Ammon's horn (tissue), 1 donor: ENCODE results near the gene AVEN.
"Not testable (repeated sequence)": the region's sequence is repeated elsewhere in the genome, so short reads cannot be mapped to it uniquely, and the experiment has no call there.

ENCODE experiments used
- DNase-seq: peaks from one replicate; pipeline ENCODE4 v3.0.0-alpha.2; 2016; ENCODE audit warnings: low spot score

AVEN gene

DNA sequence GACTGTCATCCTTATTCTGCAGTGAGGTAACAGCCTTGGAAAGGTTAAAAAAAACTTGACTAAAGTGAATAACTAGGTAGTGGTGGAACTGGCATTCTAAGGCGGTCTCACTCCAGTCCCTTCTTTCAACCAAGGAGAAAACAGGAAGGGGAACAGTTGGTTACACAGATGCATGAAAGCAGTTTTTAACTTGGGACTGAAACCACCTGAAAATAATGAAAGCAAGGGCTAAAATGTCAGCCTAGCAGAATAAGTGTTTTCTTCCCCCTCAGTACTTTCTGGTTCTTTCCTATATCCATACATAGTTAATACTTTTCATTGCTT is 748 bp upstream of the AVEN start:
- no peak for DNase-seq

DNA sequence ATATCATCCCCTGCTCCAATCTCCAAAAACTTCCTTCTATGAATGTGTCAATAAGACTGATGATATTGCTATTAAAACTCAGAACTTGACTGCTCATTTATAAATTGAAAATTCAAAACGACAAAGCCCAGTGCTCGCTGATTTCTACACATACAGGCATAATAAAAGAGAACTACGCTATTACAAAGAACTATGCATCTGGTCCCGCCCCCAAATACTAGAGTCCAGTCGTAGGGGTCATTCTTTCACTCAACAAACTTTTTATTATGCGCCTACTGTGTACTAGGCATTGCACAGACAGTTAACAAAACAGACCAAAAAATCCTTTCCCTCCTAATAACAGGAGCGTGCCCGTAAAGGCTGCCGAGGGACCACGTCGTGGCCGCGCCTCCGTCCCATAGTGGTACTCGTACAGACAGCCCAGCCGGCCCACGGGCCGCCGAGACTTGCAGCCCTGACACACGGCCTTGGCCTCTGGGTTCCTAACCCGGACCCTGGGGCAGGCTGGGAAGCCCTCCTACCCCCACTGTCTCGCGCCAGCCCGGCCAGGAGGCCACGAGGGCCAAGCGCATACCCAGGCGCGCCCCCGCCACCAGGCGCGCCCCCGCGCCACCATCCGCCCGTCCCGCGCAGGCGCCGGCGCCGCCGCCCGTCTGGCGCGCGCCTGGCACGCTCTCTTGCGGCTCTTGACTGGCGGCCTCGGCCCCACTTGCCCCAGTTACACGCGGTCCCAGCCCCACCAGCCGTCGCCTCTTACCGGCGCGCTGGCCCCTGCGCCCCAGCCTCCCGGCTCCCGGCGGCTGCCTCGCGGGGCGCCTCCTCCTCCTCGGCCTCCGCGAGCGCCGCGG is 757 bp downstream of the AVEN start:
- DNase-seq: peak; percentile 90

DNA sequence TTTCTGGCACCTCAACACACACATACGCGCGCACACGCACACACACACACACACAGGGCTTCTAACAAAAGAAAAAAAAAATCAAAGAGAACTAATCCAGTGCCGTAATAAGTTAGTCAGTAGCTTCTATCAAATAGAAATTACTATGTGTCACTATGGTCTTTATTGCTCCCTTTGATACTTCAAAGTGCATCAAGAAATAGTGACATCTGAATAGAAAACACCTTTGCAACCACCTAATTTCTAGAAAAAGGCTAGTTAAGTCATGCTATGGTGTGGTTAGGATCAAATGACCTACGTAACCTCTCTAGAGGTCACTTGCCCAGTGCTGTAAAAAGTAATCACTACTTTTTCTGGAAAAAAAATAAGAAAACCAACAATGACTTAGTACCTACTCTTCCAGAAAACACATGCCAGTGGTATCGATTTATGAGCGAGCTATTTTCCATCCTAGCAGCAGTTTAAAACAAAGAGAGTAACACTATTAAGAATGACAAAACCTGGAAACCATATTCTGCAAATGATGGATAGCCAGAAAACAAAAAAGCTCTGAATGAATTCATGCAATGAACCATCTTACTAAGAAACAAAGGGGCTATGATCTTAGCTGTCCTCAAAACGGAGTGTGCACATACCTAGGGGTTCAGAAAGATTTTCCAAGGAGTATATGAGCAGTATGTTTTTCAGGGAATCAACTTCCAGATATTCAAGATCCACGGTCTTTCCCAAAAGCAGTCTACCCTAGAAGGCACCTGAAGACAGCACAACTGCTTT is 6.8 kb downstream of the AVEN start:
- DNase-seq: no peak

DNA sequence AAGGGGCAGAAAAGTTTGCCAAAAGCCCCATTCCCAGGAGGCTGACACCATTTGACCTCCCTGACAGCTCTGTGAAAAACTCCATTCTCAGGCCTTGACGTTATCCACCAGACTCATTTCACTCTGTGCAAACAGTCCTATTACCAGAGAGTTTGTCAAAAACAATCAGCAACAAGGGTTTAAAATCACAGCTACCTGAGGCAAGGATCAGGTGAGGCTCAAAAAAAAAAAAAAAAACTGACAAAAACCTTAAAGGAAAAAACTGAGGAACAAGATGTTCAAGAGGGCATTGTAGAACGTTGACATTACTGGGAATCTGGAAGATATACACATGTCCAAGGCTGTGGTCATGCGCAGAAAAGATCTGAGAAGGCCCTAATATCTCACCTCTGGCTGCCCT is 11.4 kb downstream of the AVEN start:
- no peak for DNase-seq

DNA sequence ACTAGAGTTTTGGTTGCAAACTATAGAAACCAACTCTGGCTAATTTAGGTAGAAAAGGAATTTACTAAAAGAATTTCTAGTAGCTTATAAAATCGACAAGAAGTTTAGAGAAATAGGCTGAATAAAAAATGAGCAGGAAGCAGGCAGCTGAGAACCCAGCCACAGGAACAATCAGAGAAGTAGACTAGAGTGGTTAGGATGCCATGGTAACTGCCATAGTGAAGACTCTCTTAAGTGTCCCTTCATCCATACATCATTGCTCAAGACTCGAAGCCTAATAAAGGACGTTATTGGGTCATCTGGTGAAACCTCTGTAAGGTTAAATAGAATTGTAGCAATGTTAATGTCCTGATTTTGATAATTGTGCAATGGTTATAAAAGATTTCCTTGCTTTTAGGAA is 13.8 kb downstream of the AVEN start:
- DNase-seq: no peak

DNA sequence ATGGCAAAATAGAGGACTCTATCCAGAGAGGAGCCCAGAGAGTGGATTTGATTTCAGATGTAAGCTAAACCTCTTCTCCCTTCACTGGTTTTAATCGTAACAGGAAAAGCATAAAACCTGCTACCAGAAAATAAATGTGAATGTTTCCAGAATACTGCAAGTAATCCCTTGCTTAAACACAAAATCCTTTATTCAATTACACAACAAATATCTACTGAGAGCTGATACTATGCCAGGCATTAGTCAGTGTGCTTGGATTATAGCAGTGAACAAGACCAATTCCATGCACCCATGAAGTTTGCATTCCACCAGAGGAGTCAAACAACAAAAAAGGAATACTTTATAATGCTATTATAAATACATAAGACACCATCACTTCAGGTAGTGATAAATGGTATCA is 15.1 kb downstream of the AVEN start:
- DNase-seq: no peak

DNA sequence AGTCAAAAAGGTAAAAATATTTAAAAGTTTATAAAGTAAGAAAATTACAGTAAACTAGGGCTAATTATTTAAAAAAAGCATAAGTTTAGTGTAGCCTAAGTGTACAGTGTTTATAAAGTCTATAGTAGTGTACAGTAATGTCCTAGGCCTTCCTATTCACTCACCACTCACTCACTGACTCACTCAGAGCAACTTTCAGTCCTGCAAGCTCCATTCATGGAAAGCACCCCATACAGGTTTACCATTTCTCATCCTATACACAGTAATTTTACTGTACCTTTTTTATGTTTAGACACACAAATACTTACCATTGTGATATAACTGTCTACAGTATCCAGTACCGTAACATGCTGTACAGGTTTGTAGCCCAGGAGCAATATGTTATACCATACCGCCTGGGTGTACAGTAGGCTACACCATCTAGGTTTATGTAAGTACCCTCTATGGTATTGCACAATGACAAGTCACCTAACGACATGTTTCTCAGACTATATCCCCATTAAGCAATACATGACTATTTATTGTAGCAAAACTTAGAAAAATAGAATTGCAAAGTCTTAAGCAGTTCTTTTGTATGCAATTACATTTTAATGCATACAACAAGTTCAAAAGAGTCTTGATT is 19.5 kb downstream of the AVEN start:
- no peak for DNase-seq

DNA sequence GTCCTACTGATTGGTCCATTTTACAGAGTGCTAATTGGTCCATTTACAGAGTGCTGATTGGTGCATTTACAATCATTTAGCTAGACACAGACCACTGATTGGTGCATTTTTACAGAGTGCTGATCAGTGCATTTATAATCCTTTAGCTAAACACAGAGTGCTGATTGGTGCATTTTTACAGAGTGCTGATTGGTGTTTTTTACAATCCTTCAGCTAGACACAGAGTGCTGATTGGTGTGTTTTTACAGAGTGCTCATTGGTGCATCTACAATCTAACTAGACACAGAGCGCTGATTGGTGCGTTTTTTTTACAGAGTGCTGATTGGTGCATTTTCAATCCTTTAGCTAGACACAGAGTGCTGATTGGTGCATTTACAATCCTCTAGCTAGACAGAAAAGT is 20.3 kb downstream of the AVEN start:
- not testable (repeated sequence) for DNase-seq

DNA sequence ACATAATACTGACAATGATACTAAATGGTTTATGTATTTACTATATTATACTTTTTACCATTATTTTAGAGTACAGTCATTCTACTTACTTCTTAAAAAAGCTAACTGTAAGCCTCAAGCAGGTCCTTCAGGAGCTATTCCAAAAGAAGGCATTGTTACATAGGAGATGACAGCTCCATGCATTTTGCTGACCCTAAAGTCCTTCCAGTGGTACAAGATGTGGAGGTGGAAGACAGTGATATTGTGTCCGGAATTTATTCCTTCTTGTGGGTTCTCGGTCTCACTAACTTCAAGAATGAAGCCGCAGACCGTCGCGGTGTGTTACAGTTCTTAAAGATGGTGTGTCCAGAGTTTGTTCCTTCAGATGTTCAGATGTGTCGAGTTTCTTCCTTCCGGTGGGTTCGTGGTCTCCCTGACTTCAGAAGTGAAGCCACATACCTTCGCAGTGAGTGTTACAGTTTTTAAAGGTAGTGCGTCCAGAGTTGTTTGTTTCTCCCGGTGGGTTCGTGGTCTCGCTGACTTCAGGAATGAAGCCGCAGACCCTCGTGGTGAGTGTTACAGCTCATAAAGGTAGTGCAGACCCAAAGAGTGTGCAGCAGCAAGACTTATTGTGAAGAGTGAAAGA is 20.9 kb downstream of the AVEN start:
- no peak for DNase-seq

DNA sequence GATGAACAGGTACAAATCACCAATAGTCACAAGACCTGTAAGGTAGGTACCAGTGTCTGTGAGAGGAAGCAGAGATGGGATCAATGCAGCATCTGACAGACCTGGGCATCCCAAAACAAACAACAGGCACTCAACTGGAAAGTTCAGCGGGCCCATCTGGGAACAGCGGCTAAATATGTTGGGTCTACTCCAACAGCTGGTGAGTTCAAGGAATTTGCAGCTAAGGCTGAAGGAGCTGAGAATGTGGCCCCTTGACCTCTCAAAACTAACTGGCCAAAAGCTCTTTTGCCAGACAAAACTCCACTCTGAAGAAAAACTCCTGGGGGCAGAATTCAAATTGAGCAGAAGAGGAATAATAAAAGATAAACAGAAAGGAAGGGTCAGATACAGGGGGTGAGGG is 24.4 kb downstream of the AVEN start:
- no peak for DNase-seq

DNA sequence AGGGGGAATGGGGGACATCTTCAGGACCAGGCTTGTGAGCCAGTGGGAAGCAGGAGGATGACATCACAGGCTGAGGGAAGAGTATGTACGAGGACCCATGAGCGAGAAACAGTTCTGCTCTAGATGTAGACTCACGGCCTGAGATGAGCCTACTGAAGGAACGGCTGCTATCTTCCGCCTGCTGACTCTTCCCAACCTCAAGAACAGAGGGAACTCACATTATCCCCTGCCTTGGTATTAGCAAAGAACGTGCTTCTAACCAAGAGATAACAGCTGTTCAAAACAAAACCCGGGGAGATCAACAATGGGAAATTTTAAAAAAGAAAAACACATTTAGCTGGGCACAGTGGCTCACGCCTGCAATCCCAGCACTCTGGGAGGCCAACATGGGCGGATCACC is 25.3 kb downstream of the AVEN start:
- DNase-seq: no peak

DNA sequence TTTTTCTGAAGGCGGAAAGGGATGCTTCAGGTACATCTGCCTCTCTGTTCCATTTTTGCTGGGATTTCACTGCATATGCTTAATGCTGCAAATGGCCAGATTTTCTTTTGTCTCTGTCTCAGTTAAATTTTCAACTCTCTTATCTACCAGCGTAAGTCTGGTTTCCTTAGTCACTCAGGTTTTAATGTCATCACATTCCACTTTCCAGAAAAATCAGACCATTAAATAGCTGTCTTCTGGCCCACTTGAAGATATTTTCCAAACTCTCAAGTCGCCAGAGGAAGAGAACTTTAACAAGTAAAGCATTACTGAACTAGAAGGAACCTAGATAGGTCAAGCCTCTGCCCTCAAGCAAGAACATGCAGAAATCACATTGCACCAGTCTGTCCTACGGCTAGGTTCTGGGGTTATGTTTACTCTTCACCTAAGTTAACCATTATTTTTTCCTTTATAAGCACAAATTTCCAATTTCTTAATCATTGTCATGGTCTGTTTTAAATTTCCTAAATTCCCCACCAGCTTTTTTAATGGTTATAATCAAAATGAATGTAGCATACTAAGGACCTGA is 26.5 kb downstream of the AVEN start:
- DNase-seq: no peak

DNA sequence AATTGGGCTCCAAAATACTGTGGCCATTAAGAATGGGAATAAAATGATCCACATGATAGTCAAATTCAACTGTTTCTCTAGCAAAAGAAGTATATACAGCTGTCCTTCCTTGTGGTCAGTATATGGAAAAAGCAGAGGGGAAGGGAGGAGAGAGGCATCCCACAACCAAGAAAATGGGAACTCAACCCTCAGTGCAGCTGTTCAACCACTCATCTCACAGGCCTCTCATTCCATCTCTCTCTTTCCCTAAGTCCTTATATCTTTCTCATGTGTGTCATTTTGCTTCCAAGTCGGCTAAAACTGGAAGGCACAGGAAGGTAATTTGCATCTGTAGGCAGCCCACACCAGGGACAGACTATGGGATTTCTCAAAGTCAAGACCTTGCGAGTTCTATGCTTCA is 27.5 kb downstream of the AVEN start:
- no peak for DNase-seq

DNA sequence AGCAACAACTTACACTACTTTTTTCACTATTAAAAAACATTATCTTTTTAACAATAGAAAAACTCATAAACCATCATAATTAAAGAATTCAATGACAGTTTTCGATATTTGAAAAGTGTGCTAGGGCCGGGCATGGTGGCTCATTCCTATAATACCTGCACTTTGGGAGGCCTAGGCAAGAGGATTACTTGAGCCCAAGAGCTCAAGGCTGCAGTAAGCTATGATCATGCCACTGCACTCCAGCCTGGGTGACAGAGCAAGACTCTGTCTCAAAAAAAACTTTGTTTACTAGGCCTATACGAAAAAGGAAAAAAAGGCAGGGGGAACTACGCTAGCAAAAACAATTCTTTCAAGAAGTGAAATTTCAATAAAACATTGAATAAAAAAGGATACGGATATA is 28.1 kb downstream of the AVEN start:
- no peak for DNase-seq

DNA sequence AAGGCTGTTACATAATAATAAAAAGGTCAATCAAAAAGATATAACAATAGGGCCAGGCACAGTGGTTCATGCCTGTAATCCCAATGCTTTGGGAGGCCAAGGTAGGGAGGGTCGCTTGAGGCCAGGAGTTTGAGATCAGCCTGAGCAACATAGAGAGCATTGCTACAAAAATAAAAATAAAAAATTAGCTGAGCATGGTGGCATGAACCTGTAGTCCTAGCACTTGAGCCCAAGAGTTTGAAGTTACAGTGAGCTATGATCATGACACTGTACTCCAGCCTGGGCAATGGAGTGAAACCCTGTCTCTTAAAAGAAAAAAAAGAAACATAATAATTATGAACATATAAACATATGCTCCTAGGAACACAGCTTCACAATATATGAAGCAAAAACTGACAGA is 29.3 kb downstream of the AVEN start:
- no peak for DNase-seq

DNA sequence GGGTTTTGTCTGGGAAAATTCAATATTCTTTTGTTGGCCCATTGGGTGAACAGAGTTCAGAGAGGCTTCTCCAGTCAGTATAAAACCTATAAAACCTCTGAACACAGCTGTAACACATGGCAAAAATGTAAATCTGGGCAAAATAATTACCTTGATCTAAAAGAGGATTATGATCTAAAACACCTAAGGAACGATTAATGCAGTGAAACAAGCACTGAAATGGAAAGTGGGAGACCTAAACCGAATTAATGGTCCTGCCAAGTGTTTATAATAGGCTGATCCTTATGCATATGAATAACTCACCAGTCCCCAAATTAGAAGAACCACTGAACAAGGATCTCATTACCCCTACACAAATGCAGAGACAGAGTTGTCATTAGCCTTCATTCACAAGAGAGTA is 32.6 kb downstream of the AVEN start:
- no peak for DNase-seq

DNA sequence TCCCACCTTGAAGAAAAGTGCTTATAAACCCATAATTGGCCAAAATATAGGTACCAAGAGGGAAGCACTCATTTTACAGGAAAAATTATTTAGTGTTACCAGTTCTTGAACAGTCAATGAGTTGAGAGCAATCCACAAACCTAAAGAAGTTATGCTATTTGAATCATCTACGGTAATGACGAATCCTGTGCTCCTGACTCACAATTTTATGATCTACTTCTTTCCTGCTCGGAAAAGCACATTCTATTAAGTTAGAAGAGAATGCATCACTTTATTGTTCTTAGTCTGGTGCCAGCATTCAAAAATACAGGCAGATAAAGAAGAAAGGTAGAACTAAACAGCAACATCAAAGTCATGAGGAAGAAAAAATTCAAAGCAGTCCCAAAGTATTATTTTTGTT is 37.5 kb downstream of the AVEN start:
- no peak for DNase-seq

DNA sequence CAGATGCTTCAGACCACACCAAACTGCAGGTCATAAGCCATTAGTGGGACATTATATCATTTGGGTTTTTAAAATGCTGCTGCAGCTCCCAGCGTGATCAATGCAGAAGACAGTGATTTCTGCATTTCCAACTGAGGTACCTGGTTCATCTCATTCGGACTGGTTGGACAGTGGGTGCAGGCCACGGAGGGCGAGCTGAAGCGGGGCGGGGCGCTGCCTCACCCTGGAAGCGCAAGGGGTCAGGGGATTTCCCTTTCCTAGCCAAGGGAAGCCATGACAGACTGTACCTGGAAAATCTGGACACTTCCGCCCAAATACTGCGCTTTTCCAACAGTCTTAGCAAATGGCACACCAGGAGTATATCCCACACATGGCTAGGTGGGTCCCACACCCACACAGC is 43.3 kb downstream of the AVEN start:
- DNase-seq: not testable (repeated sequence)

DNA sequence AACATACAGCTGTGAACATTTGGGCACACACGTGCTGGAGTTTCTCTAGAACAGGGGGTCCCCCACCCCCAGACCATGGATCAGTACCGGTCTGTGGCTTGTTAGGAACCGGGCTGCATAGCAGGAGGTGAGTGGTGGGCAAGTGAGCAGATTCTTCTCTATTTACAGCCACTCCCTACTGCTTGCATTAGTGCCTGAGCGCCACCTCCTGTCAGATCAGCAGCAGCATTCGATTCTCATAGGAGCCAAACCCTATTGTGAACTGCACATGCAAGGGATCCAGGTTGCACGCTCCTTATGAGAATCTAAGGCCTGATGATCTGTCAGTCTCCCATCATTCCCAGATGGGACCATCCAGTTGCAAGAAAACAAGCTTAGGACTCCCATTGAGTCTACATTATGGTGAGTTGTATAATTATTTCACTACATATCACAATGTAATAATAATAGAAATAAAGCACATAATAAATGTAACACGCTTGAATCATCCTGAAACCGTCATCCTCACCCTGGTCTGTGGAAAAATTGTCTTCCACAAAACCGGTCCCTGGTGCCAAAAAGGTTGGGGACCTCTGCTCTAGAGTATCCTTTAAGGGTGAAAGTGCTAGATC is 44.9 kb downstream of the AVEN start:
- no peak for DNase-seq

DNA sequence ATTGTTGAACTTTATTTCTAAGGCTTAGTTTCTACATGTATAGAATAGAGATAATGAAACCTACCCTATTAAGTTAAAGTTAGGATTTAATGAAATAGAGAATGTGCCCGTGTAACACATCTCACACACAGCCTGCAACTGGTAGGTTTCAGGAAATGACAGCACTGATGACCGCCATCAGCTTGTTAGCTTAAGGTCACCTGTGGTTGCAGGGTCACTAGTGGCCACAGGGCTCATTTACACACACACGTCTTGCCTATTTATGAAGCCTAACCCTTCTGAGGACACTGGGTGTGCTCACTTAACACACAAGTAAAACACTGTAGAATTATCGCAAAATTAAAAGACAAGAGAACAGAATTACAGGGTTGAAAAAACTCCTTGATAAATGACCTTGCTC is 50.6 kb downstream of the AVEN start:
- no peak for DNase-seq

DNA sequence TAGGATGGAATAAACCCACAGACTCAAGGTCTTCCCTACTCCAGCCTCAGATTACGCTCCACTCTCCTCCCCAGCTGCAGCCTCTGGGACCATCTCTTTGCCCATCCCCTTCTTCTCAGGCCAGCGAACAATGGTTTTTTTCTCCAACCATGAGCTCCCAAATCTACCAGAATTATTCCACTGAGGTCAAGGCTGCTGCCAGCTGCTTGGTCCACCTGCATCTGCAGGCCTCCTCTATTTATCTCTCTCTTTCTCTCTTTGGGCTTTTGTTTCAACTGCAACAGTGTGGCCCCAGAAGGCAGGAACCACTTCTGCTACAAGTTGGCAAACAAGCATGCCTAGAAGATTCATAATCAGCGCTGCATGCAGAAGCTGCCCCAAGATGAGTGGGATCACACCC is 51.6 kb downstream of the AVEN start:
- no peak for DNase-seq

DNA sequence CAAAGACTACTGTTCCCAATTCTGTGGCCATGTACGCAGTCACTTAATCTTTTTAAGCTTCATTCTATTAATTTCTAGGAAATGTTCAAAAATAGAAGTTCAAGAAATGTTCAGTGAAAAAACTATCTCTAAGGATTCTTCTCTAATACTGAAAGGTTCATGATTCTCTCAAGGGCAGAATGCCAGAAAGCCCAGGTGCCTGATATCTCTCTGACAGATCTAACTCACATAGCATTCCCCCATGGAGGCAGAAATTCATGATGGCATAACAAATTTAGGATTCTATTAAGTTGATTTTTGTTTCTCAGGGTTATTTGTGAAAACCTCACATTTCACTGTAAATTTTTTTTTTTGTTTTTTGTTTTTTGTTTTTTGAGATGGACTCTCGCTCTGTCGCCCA is 53.3 kb downstream of the AVEN start:
- DNase-seq: no peak
